IMR-90 (cell line): ENCODE results near the gene TTC28. TPM values are rescaled to one million over a fixed set of nuclear protein-coding genes. Genes with fewer than 3 reads are reported as not detected.

Experiments
- ATAC-seq: fragments of 200-7000 bp; cut with Tn5 transposase; 2 replicates; pipeline ENCODE4 v1.9.1; 2020; ENCODE audit warnings: low read depth, mild to moderate bottlenecking, moderate library complexity
- BruUV-seq: library from RNA; stranded (reverse); fragments of 400-500 nt; replicated peaks from 2 replicates; lab custom pipeline; 2021; lab: Mats Ljungman, UMichigan
- CTCF ChIA-PET: fragments of 300-600 bp; formaldehyde crosslinking; extraction: SDS; loops from one replicate; lab custom pipeline; 2021; ENCODE audit warnings: antibody characterized with exemption; lab: Yijun Ruan, JAX
- POLR2A ChIA-PET: fragments of 300-600 bp; sonication (Branson Sonifier 250); formaldehyde crosslinking; loops from one replicate; lab custom pipeline; 2022; ENCODE audit warnings: antibody characterized with exemption; ENCODE audit not compliant: unreplicated experiment; lab: Charles Lee
- DNase-seq: peaks from one replicate; pipeline ENCODE4 v3.0.0; 2013
- H2AFZ ChIP-seq: replicated peaks from 2 replicates; pipeline ENCODE3; 2013; ENCODE audit warnings: low read length, mild to moderate bottlenecking; ENCODE audit not compliant: poor library complexity
- H2AK5ac ChIP-seq: 2 replicates; pipeline ENCODE4 v1.6.1; 2013; ENCODE audit warnings: low read depth, low read length, inconsistent platforms
- H2AK9ac ChIP-seq: replicated peaks from 2 replicates; pipeline ENCODE3; 2013; ENCODE audit warnings: mild to moderate bottlenecking, low read depth, low read length, moderate library complexity; ENCODE audit not compliant: poor library complexity
- H2BK120ac ChIP-seq: 2 replicates; pipeline ENCODE4 v1.6.1; 2013; ENCODE audit warnings: low read depth, low read length, inconsistent platforms
- H2BK15ac ChIP-seq: 3 replicates; pipeline ENCODE4 v1.6.1; 2013; ENCODE audit warnings: low read depth, low read length, inconsistent platforms
- H2BK20ac ChIP-seq: 2 replicates; pipeline ENCODE4 v1.6.1; 2013; ENCODE audit warnings: low read depth, mild to moderate bottlenecking, inconsistent platforms, low read length, moderate library complexity
- H2BK5ac ChIP-seq: 2 replicates; pipeline ENCODE4 v1.6.1; 2013; ENCODE audit warnings: mild to moderate bottlenecking, low read depth, low read length, inconsistent platforms; ENCODE audit not compliant: poor library complexity, severe bottlenecking
- H3K14ac ChIP-seq: replicated peaks from 2 replicates; pipeline ENCODE4 v1.6.1; 2013; ENCODE audit warnings: low read depth, low read length, inconsistent platforms
- H3K18ac ChIP-seq: 2 replicates; pipeline ENCODE4 v1.6.1; 2013; ENCODE audit warnings: low read depth, low read length, control low read depth
- H3K23ac ChIP-seq: 2 replicates; pipeline ENCODE4 v1.6.1; 2013; ENCODE audit warnings: low read depth, low read length, inconsistent platforms
- H3K27ac ChIP-seq: 2 replicates; pipeline ENCODE4 v1.5.1; 2013; ENCODE audit warnings: mild to moderate bottlenecking, control low read depth, low read length; ENCODE audit not compliant: insufficient read depth
- H3K27me3 ChIP-seq: 2 replicates; pipeline ENCODE4 v1.6.1; 2013; ENCODE audit warnings: low read length; ENCODE audit not compliant: control insufficient read depth, insufficient read depth
- H3K36me3 ChIP-seq: 2 replicates; pipeline ENCODE4 v1.6.1; 2013; ENCODE audit warnings: low read length, mixed read lengths; ENCODE audit not compliant: control insufficient read depth, insufficient read depth
- H3K4ac ChIP-seq: 2 replicates; pipeline ENCODE4 v1.6.1; 2013; ENCODE audit warnings: low read depth, low read length, inconsistent platforms
- H3K4me1 ChIP-seq: 2 replicates; pipeline ENCODE4 v1.6.1; 2013; ENCODE audit warnings: low read length, mixed read lengths; ENCODE audit not compliant: control insufficient read depth, insufficient read depth
- H3K4me2 ChIP-seq: 2 replicates; pipeline ENCODE4 v1.6.1; 2013; ENCODE audit warnings: low read depth, mild to moderate bottlenecking, control low read depth, low read length, moderate library complexity
- H3K4me3 ChIP-seq: 2 replicates; pipeline ENCODE4 v1.5.1; 2013; ENCODE audit warnings: low read depth, mild to moderate bottlenecking, control low read depth, low read length, moderate library complexity; ENCODE audit not compliant: insufficient read depth
- H3K56ac ChIP-seq: 2 replicates; pipeline ENCODE4 v1.6.1; 2013; ENCODE audit warnings: low read length, inconsistent platforms; ENCODE audit not compliant: insufficient read depth; ENCODE audit errors: extremely low read depth
- H3K79me1 ChIP-seq, 2 experiments: 2 replicates each; pipeline ENCODE4 v1.6.1; 2013; ENCODE audit warnings: low read length in 2 of 2, inconsistent platforms in 1 of 2, low read depth in 1 of 2
- H3K9ac ChIP-seq: 2 replicates; pipeline ENCODE4 v1.6.1; 2013; ENCODE audit warnings: low read depth, low read length, control low read depth
- H3K9me1 ChIP-seq: 2 replicates; pipeline ENCODE4 v1.6.1; 2013; ENCODE audit warnings: low read length, inconsistent platforms; ENCODE audit not compliant: insufficient read depth
- H3K9me3 ChIP-seq: 2 replicates; pipeline ENCODE4 v1.6.1; 2013; ENCODE audit warnings: low read length; ENCODE audit not compliant: control insufficient read depth, insufficient read depth
- H4K20me1 ChIP-seq: 2 replicates; pipeline ENCODE4 v1.6.1; 2013; ENCODE audit warnings: low read length, inconsistent platforms; ENCODE audit not compliant: insufficient read depth
- H4K5ac ChIP-seq: 2 replicates; pipeline ENCODE4 v1.6.1; 2013; ENCODE audit warnings: mild to moderate bottlenecking, low read depth, low read length, control low read depth
- H4K8ac ChIP-seq, 2 experiments: 2 replicates each; pipeline ENCODE4 v1.6.1; 2013; ENCODE audit warnings: low read depth in 2 of 2, low read length in 2 of 2, control low read depth in 1 of 2, inconsistent platforms in 1 of 2
- H4K91ac ChIP-seq: 2 replicates; pipeline ENCODE4 v1.6.1; 2013; ENCODE audit warnings: low read depth, low read length, inconsistent platforms; ENCODE audit not compliant: insufficient read depth
- BHLHE40 ChIP-seq: fragments of 150-350 bp; IDR thresholded peaks from 2 replicates; pipeline ENCODE4 v1.6.1; 2016; ENCODE audit warnings: mild to moderate bottlenecking, low read depth, low read length
- CEBPB ChIP-seq: IDR thresholded peaks from 2 replicates; pipeline ENCODE4 v1.6.1; 2012; ENCODE audit warnings: low read depth, low read length, improper control_type of control experiment
- CHD1 ChIP-seq: IDR thresholded peaks from 2 replicates; pipeline ENCODE4 v1.6.1; 2012; ENCODE audit warnings: low read depth, low read length, improper control_type of control experiment
- FOS ChIP-seq: fragments of 150-350 bp; IDR thresholded peaks from 2 replicates; pipeline ENCODE4 v1.6.1; 2016; ENCODE audit warnings: low read depth, low read length
- MAFK ChIP-seq: IDR thresholded peaks from 2 replicates; pipeline ENCODE4 v1.6.1; 2012; ENCODE audit warnings: low read depth, low read length, improper control_type of control experiment
- MAZ ChIP-seq: IDR thresholded peaks from 2 replicates; pipeline ENCODE4 v1.6.1; 2012; ENCODE audit warnings: low read depth, mild to moderate bottlenecking, low read length, improper control_type of control experiment, moderate library complexity, borderline replicate concordance
- MXI1 ChIP-seq: IDR thresholded peaks from 2 replicates; pipeline ENCODE4 v1.6.1; 2012; ENCODE audit warnings: low read depth, mild to moderate bottlenecking, low read length, moderate library complexity, borderline replicate concordance
- NFE2L2 ChIP-seq: fragments of 150-350 bp; IDR thresholded peaks from 2 replicates; pipeline ENCODE4 v1.6.1; 2016; ENCODE audit warnings: low read depth, mild to moderate bottlenecking, low read length
- POLR2A ChIP-seq: IDR thresholded peaks from 2 replicates; pipeline ENCODE4 v1.6.1; 2012; ENCODE audit warnings: mild to moderate bottlenecking, low read depth, low read length
- RAD21 ChIP-seq: IDR thresholded peaks from 2 replicates; pipeline ENCODE4 v1.6.1; 2012; ENCODE audit warnings: low read length, improper control_type of control experiment
- RCOR1 ChIP-seq: IDR thresholded peaks from 2 replicates; pipeline ENCODE4 v1.6.1; 2012; ENCODE audit warnings: mild to moderate bottlenecking, low read length, improper control_type of control experiment; ENCODE audit not compliant: insufficient replicate concordance
- RFX5 ChIP-seq: IDR thresholded peaks from 2 replicates; pipeline ENCODE4 v1.8.0; 2012; ENCODE audit warnings: low read depth, mild to moderate bottlenecking, low read length, moderate library complexity
- SMC3 ChIP-seq: fragments of 150-350 bp; IDR thresholded peaks from 2 replicates; pipeline ENCODE4 v1.6.1; 2016; ENCODE audit warnings: low read depth, mild to moderate bottlenecking, antibody characterized with exemption, low read length, moderate library complexity
- WGBS, 2 experiments: methylation state at CpG; one replicate each; pipeline versions ENCODE4 v1.1.5 to v1.1.7; 2013; ENCODE audit warnings: missing lambda C conversion rate in 2 of 2; ENCODE audit not compliant: insufficient read length in 1 of 2; ENCODE audit errors: extremely low coverage in 2 of 2; 5-methylcytosine and 5-hydroxymethylcytosine counted together
- dilution Hi-C: fragments of 300-500 bp; cut with HindIII; formaldehyde crosslinking; loops from one replicate; pipeline ENCODE4 v1.14.3; 2018; ENCODE audit warnings: low sequenced_read_pairs; ENCODE audit not compliant: unreplicated experiment
- in situ Hi-C: fragments of 300-500 bp; cut with MboI; formaldehyde crosslinking; loops from 3 replicates; pipeline ENCODE4 v1.14.3; 2019; ENCODE audit warnings: low sequenced_read_pairs, inconsistent platforms, mixed read lengths
- intact Hi-C: fragments of 100-400 bp; cut with micrococcal nuclease; formaldehyde crosslinking; loops from 2 replicates; pipeline ENCODE4 v1.10.0; 2022
- polyA plus RNA-seq, 3 experiments: library from polyadenylated mRNA; depleted of rRNA; stranded (reverse); fragments of >200 nt; gene quantifications; 2 replicates each; pipeline ENCODE4 v1.2.3, GENCODE V29; 2012; ENCODE audit warnings: low replicate concordance in 1 of 3
- total RNA-seq: library from RNA; depleted of rRNA; stranded (reverse); fragments of >200 nt; gene quantifications from 2 replicates; pipeline ENCODE4 v1.2.3, GENCODE V29; 2012
- TF ChIP-seq, protein P1 (sequence below): conservative IDR thresholded peaks from 2 replicates; pipeline ENCODE4 v1.5.1; 2012; ENCODE audit warnings: mild to moderate bottlenecking, low read depth, low read length, improper control_type of control experiment
- TF ChIP-seq, protein P2 (sequence below): fragments of 150-350 bp; IDR thresholded peaks from 2 replicates; pipeline ENCODE4 v1.6.1; 2017; ENCODE audit warnings: mild to moderate bottlenecking, antibody characterized with exemption, low read length, low read depth
- TF ChIP-seq, protein P3 (sequence below): fragments of 150-350 bp; IDR thresholded peaks from 2 replicates; pipeline ENCODE4 v1.6.1; 2016; ENCODE audit warnings: low read depth, mild to moderate bottlenecking, low read length, moderate library complexity, borderline replicate concordance

The TTC28 gene
- total and polyA plus RNA-seq, 2 of the 4 experiments (the other 2 are of a cell fraction), result 5.6 to 13.3 TPM

DNA sequence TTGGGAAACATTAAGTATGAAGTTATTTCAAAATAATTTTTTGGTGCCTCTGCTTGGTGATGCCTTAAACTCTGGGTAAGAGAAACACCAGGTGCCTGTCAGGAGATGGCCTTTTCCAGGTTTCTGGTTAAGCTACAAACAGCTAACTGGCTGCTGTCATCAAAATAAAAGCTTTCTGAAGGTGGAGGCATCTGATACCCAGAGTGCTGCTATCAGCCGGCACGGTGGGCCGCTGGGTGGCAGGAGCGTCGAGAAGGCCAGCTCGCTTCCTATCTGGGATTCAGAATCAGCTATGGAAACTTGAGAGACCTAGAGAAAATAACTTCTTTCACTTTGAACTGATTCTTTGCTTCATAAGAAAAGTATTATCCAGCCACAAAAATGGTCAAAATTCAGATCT, 679.8 kb downstream of the TTC28 start:
- Histone ChIP-seq H4K8ac (no peak overlapping the region), H2BK120ac (no peak overlapping the region), H2BK20ac (no peak overlapping the region), H3K56ac (no peak overlapping the region), H2AK9ac (no peak overlapping the region), H2AK5ac (no peak overlapping the region), H3K79me1 (no peaks in the 10 kb centered on the region), H3K14ac (no peak overlapping the region), H3K9me1 (peaks cover 5% of the 10 kb centered on the region; the same call in 1 of the 2 replicates), H3K27me3 (no peaks in the 10 kb centered on the region), H3K4me3 (no peak overlapping the region), H3K18ac (no peak overlapping the region), H3K4me1 (peaks cover 3% of the 10 kb centered on the region; the same call in 1 of the 2 replicates), H4K20me1 (no peaks in the 10 kb centered on the region), H2BK5ac (no peak overlapping the region), H3K4me2 (no peak overlapping the region), H2BK15ac (no peak overlapping the region), H3K9me3 (no peaks in the 10 kb centered on the region), H4K5ac (no peak overlapping the region), H3K23ac (no peak overlapping the region), H2AFZ (no peak overlapping the region), H3K9ac (no peak overlapping the region), H3K4ac (no peak overlapping the region), H3K27ac (no peak overlapping the region), H4K91ac (no peak overlapping the region), H3K36me3 (peaks cover 40% of the 10 kb centered on the region)
- ATAC-seq (no peak), DNase-seq (no peak)
- ChIA-PET POLR2A (no interaction called here), CTCF (interaction anchor here (0.8 kb wide), 1 partner anchor 83 kb away, joined by 3 read pairs; no protein-coding TSS in a partner anchor)
- intact Hi-C loops (loop anchor here (10.0 kb wide), 1 partner anchor 195 kb away; the partner anchor contains the start of gene MN1), dilution Hi-C loops (no loop called here), in situ Hi-C loops (loop anchor here (10.0 to 25.0 kb wide), 2 partner anchors 585 to 1238 kb away; no protein-coding TSS in a partner anchor)
- TF ChIP-seq MAZ (no peak), CEBPB (no peak), SMC3 (no peak), CHD1 (no peak), BHLHE40 (no peak), MXI1 (no peak), MAFK (no peak), RFX5 (no peak), RAD21 (no peak), POLR2A (no peak), FOS (no peak), NFE2L2 (no peak), RCOR1 (no peak)
- TF ChIP-seq, protein P1, sequence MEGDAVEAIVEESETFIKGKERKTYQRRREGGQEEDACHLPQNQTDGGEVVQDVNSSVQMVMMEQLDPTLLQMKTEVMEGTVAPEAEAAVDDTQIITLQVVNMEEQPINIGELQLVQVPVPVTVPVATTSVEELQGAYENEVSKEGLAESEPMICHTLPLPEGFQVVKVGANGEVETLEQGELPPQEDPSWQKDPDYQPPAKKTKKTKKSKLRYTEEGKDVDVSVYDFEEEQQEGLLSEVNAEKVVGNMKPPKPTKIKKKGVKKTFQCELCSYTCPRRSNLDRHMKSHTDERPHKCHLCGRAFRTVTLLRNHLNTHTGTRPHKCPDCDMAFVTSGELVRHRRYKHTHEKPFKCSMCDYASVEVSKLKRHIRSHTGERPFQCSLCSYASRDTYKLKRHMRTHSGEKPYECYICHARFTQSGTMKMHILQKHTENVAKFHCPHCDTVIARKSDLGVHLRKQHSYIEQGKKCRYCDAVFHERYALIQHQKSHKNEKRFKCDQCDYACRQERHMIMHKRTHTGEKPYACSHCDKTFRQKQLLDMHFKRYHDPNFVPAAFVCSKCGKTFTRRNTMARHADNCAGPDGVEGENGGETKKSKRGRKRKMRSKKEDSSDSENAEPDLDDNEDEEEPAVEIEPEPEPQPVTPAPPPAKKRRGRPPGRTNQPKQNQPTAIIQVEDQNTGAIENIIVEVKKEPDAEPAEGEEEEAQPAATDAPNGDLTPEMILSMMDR, result no peak
- TF ChIP-seq, protein P2, sequence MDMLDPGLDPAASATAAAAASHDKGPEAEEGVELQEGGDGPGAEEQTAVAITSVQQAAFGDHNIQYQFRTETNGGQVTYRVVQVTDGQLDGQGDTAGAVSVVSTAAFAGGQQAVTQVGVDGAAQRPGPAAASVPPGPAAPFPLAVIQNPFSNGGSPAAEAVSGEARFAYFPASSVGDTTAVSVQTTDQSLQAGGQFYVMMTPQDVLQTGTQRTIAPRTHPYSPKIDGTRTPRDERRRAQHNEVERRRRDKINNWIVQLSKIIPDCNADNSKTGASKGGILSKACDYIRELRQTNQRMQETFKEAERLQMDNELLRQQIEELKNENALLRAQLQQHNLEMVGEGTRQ, result no peak
- TF ChIP-seq, protein P3, sequence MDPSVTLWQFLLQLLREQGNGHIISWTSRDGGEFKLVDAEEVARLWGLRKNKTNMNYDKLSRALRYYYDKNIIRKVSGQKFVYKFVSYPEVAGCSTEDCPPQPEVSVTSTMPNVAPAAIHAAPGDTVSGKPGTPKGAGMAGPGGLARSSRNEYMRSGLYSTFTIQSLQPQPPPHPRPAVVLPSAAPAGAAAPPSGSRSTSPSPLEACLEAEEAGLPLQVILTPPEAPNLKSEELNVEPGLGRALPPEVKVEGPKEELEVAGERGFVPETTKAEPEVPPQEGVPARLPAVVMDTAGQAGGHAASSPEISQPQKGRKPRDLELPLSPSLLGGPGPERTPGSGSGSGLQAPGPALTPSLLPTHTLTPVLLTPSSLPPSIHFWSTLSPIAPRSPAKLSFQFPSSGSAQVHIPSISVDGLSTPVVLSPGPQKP, result no peak
- 90% methylated on average over 2 of the region's 6 CpGs; no CpG with 5 or more reads in 1 of the 2 experiments for WGBS, 2 experiments
- BruUV-seq, result no TSS peak
